Stimulated activated CD4-positive, alpha-beta T cell treated with anti-CD3 and anti-CD28 coated beads, Interleukin-1b, Interleukin-23, amount 100 ng/mL, for 1 hour (primary cell): ENCODE results near the gene PRR7.

Experiments used
- DNase-seq, 2 donors: peaks; one replicate each; pipeline ENCODE4 v3.0.0-alpha.2; 2020; ENCODE audit warnings: low read depth in 2 of 2

Gene PRR7

DNA sequence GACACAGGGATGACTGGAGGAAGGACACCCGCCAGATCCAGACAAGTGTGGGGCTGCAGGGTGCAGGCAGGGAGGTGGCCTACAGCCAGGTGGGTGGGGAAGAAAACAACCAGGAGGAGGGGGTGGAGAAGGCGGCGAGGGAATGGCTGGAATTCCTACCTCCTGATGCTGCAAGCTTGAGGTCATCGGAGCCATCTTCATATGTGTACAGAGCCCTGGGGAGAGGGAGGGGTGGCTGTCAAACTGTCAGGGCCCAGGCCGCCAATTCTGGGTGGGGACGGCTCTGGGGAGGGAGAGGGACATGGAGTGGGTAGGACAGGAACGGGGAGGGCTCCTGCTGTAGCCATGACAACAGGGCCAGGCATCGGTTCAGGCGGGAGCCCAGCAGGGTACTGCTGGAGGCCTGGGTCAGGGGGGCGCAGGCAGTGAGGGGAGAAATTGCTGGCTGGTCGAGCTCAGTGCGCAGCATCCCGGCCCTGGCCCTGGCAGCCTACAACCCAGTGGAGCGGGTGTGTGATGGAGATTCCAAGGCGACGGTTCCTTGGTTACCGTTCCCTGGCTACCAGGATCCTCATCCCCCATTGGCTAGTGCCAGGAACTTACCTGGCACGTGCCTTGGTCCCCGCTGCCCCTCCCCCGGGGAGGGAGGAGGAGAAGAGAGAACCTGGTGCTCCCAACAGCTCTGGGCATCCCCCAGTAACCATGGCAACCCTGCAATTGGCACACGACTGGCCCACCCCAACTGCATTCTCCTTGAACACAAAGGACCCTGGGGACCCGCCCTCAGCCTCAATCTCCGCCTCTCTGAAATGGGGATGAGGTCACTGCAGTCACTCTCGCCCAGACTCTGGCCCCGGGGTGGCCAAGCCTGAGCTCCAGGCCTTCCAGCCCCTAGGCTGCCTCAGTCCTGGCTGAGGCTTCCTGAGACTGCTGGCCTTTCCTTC, 22.3 kb downstream of the PRR7 start:
- no peak for DNase-seq

DNA sequence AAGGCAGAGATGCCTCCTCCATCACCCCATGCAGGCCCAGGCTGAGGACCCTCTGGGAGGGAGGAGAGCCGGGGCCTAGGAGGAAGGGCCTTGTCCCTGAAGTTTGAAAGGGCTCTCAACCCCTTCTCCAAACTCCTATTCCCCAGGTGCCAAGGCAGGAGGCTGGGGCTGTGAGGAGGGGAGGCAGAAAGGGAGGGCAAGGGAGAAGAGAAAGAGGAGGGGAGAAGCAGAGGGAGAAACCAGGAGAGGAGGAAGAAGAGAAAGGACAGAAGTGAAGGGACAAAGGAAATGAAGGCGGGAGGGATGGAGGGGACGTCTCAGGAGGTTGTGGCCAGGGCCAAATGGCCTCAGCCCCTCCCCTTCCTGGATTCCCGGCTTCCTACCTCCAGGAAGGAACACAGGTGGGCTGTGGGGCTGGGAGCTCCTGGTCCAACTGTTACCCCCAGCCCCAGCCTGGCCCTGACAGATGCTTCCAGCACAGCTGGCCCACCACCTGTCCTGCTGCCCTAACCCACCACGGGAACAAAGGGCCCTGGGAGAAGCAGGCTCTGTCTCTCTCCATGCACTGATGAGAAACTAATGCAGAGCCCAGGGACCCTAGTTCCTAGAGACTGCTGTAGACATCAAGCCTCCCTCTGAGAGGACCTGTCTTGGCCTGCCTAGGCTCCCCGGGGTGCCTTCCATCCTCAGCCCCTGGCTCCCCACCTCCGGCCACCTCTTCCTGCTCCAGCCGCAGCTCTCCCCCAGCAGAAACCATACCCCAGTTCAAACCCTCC, 23.3 kb downstream of the PRR7 start:
- DNase-seq = no peak

DNA sequence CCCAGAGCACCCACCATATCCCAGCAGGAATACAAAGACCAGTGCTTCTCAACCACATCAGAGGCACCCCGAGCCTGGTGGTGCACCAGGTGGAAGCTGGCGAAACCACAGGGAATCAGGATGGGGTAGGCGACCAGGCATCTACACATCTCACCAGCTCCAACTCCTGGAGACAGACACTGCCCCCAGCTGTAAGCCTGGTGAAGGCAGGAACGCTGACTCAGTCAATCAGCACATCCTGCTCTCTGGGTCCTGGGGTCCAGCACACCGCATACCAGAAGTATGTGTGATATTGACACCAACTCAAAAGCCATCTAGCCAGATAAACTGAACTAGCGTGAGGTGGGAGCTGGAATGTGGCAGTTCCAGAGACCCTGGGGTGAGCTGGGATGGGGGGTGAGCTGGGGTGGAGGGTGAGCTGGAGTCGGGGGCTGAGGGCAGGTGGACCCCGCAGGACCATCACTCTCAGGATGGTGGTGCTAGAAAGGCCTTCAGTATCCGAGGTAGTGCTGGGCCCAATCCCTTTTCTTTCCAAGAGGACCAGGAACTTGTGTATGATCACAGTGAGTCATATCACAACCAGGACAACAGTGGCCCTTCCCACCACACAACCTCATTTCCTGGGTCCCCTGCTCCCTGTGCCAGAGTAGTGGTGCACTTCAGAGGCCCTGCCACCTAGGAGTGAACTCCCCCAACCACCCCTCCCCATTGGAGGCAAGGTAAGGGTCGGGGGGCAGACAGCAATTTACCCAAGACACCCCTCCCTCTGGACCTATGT, 24.3 kb downstream of the PRR7 start:
- no peak for DNase-seq

DNA sequence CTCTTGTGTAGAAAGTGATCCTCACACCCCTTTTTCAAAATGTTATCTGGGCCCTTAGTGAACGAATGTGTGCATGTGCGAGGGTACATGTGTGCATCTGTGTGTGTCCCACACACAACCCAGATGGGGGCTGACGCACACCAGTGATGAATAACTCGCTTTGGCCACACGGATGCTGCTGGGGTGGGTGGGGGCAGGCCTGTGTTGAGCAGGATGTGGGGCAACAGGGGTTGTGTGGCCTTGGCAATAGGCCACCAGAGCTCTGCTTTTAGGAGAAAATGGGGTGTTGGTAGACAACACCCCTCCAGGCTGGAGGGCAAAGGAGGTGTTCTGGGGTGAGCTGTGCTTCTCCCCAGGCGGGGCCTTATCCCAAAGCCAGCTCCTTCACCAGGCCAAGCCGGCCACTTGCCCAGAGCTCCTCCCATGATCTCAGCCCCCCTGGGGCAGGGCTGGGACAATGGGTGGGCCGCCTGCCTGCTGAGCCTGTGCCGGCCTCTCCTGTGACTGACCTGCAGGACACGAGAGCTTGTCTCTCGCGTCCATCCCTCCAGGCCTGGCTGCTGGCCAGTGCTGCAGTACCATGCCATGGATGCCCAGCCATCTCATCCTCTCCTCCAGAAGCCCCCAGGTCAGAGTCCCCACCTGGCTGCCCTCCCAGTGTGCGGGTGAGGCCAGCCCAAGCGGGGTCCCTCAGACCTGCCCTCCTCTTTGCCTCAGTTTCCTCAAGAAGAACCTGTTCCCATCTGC, 25.2 kb downstream of the PRR7 start:
- no peak for DNase-seq

DNA sequence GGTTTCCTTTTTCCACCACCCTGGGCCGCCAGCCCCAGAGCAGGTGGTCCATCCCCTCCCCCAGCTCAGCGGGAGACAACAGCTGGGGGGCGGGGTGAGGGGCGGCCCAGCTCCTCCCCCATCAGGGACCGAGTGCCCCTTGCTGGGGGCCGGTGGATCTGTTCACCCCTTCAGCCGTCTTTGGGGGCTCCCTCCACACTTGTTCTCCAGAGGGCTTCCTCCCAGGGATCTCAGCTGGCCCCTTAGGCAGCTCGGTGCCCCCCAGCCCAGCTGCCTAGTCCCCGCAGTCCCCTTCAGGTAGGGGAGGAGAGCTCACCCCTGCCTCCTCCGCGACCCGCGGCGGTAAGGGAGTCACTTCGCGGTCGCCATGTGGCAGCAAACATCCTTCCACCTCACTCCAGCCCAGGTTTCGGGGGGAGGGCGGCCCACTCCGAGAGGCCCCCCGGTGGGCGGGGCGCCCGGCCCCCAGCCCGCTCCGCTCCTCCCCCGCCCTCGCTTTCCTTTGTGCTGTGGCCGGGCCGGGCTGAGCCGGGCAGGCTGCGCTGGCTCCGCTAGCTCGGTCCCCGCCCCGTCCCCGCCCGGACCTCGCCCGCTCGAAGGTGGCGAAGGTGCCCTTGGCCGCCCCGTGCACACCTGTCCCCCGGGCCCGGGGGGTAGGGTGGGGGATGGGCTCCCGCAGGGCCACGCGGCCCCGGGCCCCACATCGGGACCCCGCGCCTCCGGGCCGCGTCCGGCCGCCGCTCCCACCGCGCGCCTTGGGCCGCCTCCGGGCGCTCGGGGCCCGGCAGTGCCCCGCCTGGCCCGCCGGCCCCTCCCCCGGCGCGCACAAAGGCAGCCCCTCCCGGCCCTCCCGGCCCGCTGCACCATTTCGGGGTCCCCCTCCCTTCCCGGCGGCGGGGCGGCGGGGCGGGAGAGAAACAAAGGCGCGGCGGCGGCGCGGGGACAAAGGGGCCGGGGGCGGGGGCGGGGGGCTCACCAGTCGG, 26.1 kb downstream of the PRR7 start:
- DNase-seq = no peak

DNA sequence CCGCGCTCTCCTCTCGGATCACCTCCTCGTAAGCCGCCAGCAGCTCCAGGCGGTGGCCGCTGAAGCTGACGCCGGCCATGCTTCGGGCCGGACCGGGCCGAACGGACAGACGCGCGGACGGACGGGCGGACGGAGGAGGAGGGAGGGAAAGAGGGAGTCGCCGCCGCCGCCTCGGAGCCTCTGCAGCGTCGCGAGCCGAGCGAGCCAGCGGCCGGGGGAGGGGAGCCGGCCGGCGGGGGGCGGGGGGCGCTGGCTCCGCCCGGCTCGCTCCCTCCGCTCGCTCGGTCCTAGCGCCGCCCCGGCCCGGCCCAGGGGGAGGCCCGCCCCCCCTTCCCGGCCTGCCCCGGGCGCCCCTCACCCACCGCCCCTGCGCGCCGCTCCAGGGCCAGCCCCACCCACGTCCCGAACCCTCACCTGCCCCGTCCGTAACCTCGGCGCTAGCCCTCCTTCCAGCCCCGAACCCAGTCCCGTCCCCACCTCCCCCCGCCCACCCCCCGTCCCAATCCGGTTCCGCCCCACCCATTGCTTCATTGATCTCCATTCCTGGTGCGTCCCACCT, 26.9 kb downstream of the PRR7 start, which contains the start of gene DBN1:
Gene DBN1, minus strand, starts transcription at position 192 of the 559 bp plus-strand sequence. Its CDS starts 113 bp downstream, at position 79.
- DNase-seq = no peak

DNA sequence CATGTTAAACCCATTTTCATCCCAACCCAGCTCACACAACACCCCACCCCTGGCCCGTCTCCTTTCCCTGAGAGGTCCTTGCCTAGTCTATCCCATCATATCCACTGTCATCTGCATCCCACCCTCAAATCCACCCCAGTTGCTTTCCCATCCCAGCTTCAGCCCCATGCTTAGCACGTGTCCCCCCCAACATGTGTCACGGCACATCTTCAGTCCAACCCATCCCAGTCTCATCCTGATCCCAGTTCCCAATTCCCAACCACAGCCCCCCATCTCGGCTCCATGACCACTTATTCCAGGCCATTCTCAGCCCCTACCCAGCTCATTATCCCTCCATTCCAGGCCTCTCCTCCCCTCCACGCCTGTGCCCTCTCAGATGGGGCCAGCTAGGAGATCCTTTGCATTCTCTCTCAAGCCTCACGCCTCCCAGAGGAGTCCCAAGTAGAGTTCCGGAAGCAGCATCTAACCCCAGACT, 27.4 kb downstream of the PRR7 start:
- no peak for DNase-seq

DNA sequence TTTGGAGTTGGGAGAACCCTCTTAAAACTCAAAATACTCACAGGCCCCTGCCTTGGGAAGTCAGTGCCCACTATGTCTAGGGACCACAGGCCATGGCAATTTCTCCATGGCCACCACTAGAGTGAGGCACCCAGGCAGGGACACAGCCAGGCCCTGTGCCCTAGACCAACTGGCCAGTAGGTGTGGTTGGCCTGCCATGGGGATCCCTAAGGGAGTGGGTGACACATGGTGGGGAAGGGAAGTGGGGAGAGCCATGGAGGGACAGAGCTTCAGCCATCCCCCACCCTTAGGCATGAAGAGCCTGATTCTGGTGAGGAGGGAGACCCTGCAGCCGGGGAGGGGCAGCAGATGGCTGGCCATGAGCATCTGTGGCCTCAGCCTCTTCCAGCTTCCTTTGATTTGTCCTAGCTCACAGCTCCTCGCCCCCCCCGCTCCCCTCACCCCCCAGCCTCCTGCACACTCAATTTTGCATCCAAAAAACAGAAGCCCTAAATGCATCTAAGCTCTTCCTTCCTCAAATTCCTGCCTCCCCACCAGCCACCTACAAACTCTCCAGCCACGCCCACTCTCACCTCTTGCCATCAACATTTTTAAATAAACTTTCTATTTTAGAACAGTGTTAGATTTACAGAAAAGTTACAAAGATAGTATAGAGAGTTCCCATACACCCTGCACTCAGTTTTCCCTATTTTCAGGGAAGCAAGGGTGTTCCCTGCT, 28.4 kb downstream of the PRR7 start:
- DNase-seq = no peak

DNA sequence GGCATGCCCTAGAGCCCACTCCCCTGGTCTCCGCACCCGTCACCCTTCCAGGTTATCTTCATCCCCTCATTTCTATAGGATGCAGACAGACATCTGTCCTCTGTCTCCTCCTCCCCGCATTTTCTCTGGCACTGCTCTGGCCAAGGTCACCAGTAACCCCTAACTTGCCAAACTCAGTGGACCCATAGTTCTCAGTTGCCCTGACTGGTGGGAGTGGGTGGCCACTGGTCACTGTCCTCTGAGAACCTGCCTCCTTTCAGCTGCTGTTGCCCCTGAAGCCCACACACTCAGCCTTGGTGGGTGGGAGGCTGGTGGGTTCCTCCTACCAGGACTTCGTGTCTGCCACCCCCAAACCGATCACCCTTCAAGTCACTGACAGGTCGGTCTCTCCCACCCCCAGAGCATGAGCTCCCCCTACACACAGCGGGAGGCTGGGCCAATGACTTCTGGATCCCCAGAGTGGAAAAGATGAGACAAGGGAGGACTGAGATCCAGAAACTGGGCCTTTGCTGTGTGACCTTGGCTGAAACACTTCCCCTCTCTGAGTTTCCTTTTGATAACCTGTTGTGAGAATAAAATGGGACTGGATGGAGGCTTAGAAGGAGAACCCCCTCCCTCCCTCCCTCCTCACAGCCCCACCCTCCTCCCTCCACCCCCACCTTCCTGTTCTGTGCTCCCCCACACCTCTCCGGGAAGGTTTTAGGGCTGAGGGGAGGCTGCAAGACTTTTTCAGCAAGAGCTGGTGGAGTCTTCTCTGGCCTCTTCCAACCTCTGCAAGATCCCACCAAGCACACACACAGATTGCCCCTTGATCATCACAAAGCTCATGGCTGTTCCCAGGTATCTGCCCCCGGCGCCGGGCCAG, 29.2 kb downstream of the PRR7 start:
- DNase-seq = no peak

DNA sequence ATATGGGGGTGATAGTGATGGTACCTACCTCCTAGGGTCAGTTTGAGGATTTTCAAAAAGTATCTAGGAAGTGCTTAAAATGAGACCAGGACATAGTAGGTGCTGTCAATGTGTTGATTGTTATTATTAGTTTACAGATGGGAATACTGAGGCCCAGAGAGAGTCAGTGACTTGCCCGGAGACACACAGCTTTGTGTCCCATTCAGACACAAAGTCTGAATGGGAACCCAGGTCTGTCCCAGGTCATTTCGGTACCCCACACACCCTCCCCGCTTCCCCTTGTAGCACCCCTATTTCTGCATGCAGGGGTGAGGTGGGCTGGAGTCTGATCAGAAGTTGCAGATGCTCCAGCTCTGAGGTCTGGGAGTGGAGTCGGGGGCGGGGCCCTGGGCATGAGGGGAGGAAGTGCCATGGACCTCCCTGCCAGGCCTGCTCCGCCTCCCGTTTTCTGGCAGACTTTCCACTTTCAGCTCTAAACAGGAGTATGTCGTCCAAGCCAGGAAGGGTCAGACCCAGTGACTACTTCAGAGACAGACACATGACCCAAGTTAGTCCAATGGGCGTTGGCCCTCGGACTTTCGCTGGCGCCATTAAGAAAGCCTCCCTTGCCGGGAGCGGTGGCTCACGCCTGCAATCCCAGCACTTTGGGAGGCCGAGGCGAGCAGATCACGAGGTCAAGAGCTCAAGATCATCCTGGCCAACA, 30.1 kb downstream of the PRR7 start:
- no peak for DNase-seq

DNA sequence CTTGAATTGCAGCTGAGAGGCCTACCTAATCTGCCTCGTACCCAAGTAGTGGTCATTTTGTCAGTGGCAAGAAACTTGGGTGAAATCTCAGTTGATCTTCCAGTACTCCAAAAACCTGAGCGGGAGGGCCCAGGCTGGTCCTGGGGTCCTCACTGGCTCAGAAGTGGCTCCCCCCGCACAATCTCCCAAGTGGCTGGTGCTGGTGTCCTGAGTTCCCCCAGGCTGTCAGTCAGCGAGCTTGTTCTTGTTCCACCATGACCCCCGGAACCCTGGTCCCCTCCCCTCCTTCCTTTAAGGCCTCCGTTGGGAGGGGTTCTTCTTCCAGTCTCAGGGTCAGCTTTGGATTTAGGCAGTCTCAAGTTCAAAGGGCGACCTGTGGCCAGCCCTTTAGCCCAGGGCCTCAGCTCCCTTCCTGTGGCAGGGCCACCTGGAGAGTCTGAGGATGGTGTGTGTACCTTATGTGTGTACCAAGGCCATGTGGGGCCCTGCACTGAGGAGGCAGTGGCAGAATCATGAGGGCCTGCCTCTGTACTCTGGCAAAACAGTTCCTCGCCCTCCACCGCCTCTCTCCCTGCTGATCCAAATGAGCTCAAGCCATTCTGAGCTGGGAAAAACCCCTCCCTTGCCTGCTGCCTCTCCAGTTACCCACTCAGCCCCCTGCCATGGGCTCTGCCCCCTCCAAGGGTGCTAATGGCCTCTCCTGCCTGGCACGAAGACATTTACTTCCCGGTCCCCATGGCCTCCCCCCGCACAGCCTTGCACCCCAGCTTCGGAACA, 31.3 kb downstream of the PRR7 start:
- no peak for DNase-seq

DNA sequence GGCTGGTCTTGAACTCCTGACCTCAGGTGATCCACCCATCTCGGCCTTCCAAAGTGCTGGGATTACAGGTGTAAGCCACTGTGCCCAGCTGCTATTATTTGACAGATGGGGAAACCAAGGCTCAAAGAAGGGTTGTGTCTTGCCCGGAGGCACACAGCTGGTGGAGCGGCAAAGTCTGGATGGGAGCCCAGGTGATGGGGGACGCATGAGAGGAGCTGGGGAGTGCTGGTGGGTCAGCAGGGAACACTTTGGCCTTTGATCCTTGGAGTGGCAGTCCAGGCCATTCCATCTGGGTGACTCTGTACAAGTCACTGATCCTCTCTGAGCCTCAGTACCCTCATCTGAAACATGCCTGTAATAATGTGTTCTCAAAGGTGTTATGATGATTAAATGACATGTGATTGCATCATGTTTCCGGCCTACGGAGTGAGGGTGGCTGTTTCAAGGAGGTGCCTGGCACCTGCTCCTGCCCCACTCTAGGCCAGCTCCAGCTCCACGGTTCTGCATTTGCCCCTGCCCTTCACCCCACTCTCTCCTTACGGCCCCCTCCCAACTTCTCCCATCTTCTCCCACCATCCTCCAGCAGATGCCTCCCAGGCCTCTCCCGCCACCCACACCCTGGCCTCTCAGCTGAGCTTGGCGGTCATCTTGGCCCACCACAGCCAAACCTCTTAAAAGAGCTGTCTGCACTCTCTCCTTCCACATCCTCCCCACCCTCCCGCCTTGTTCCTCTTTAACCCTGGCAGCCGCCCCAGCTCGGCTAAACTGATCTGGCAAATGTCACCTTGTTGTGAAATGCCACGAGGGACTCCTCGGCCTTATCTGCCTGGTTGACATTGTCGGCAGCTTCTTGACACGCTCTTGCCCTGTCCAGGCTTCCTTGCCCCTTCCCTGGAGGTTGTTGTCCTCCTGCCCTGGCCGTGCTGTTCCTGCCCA, 32.4 kb downstream of the PRR7 start:
- DNase-seq = no peak

DNA sequence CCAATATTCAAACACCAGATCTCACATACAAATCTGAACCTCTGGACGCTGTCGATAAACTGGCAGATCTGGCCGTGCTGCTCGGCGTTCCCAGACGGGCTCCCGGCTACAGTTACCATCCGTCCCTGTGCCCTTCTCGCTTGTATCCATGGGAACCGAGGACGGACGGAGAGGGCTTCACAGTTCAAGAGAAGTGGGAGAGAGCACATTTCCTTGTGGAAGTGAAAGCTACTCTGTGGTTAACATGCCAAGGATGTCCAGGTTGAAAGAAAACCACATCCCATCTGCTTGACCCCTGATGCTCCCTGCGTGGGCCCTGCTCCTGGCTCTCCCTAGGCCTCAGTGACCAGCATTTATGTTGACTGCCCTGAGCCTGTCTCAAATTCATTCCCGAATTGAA, 33.2 kb downstream of the PRR7 start:
- DNase-seq = no peak

DNA sequence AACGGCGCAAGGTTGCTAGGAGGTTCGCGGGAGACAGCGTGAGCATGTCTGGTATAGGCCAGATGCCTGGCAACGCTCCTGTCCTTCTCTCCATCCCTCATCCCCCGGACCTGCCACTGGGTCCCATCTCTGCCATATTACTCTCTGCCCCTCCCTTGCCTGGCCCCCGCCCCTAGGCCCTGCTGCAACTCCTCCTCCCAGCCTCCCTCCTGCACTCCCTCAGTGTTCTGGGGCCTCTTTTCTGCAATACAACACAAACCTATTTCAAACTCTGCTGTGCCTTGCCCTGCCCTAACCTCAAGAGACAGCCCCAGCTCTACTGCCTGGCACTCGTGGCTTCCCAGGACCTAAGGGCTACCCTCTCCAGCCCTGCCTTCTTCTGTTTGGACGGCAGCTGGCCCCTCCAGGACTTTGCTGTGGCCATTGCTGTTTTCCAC, 35.8 kb downstream of the PRR7 start:
- no peak for DNase-seq

DNA sequence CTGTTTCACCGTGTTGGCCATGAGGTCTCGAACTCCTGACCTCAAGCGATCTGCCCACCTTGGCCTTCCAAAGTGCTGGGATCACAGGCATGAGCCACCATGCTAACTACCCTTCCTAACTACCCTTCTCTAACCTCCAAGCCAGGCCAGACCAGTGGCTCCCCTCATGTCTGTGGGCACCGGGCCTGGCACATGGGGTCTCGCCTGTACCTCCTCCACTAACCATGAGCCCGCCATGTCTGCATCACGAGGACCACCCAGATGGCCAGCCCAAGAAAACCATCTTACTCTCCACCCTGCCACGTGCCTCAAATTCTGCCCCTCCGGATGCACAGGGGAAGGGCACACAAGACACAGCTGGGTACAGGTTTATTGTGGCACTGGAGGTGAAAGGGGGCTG, 36.4 kb downstream of the PRR7 start:
- no peak for DNase-seq
